Measurements from ENCODE around the gene CARD14. TPM values are rescaled to one million over a fixed set of nuclear protein-coding genes. Genes with fewer than 3 reads are reported as not detected.

CARD14 gene
- total and polyA plus RNA-seq, 2 of the 13 experiments (the other 11 are each of a cell fraction or from before 2014, with no cell fraction given) = 0.11 TPM; not detected in 1

GRCh38 chr17:80129006-80129565 lies 40.7 kb upstream of the CARD14 start:
- FAIRE-seq = no peak
- intact Hi-C loops (cut with micrococcal nuclease; ENCODE audit: unreplicated experiment) (no loop called here), in situ Hi-C loops (cut with HindIII; ENCODE audit: extremely low pct_ligation_motif_present, low pct_unique_long_range_greater_than_20kb) (no loop called here)
- Histone ChIP-seq H3K79me2 (ENCODE audit: insufficient read depth, low read length) (no peaks in the 10 kb centered on the region), H3K36me3 (replicated peaks in 1 of 2; ENCODE audit: control insufficient read depth in 1 of 2, insufficient read depth in 2 of 2, low read length in 2 of 2) (peaks cover 8 to 14% of the 10 kb centered on the region in 2 experiments; a peak in 4 of 5 replicates), H3K27ac (ENCODE audit: extremely low read length, insufficient read depth, low read length) (no peak overlapping the region), H2AFZ (ENCODE audit: low read length) (no peak overlapping the region), H3K4me2 (ENCODE audit: low read depth, low read length) (no peak overlapping the region), H3K4me3 (replicated peaks in 1 of 3; ENCODE audit: insufficient read depth in 1 of 3, low read depth in 2 of 3, low read length in 3 of 3) (no peak overlapping the region), H3K9ac (ENCODE audit: insufficient read depth, low read depth, low read length) (no peak overlapping the region), H4K20me1 (ENCODE audit: insufficient read depth, low read length) (no peaks in the 10 kb centered on the region), H3K4me1 (ENCODE audit: insufficient read depth, low read length) (peaks cover 34% of the 10 kb centered on the region), H3K9me3 (ENCODE audit: low read length) (no peaks in the 10 kb centered on the region), H3K27me3 (ENCODE audit: control insufficient read depth in 1 of 2, insufficient read depth in 2 of 2, low read length in 2 of 2) (no peaks in the 10 kb centered on the region; a peak in 1 of 5 replicates)
- no peak for DNase-seq (ENCODE audit: low spot score)
- ATAC-seq = no peak
- POLR2A ChIA-PET = interaction anchor here (2.9 kb wide), 1 partner anchor 28 kb away, joined by 8 read pairs; the partner anchor contains the start of gene GAA
- 24% methylated on average over 4 of the region's 4 CpGs for WGBS (ENCODE audit: low lambda C conversion rate)
- BruUV-seq (replicated peaks) = no TSS peak
- TF ChIP-seq MEIS1 (CRISPR knock-in tag; IDR thresholded peaks at IDR 0.05; ENCODE audit: borderline replicate concordance) (no peak), NR2C2 (CRISPR knock-in tag; IDR thresholded peaks at IDR 0.05; ENCODE audit: borderline replicate concordance) (no peak), CBX5 (CRISPR knock-in tag; IDR thresholded peaks at IDR 0.05; ENCODE audit: borderline replicate concordance) (no peak), ZNF441 (CRISPR knock-in tag; IDR thresholded peaks at IDR 0.05; ENCODE audit: borderline replicate concordance) (no peak), GABPB1 (CRISPR knock-in tag; IDR thresholded peaks at IDR 0.05) (no peak)
- CTCF ChIA-PET (ENCODE audit: low intra/inter-chr PET ratio, low total read pairs) = no interaction called here

GRCh38 chr17:80130992-80131391 lies 38.8 kb upstream of the CARD14 start:
- peak overlapping the region; percentile 33 for H3K4me2 ChIP-seq (ENCODE audit: low read depth, low read length)
- H3K4me3 ChIP-seq (replicated peaks in 1 of 3; ENCODE audit: insufficient read depth in 1 of 3, low read depth in 2 of 3, low read length in 3 of 3) = no peak overlapping the region
- no TSS peak for BruUV-seq (replicated peaks)
- in situ Hi-C loops (cut with HindIII; ENCODE audit: extremely low pct_ligation_motif_present, low pct_unique_long_range_greater_than_20kb) = no loop called here
- H3K27me3 ChIP-seq (ENCODE audit: control insufficient read depth in 1 of 2, insufficient read depth in 2 of 2, low read length in 2 of 2) = no peaks in the 10 kb centered on the region; a peak in 1 of 5 replicates
- peak; percentile 63 for FAIRE-seq
- peaks cover 16 to 29% of the 10 kb centered on the region in 2 experiments; a peak in 4 of 5 replicates for H3K36me3 ChIP-seq (replicated peaks in 1 of 2; ENCODE audit: control insufficient read depth in 1 of 2, insufficient read depth in 2 of 2, low read length in 2 of 2)
- H3K79me2 ChIP-seq (ENCODE audit: insufficient read depth, low read length) = no peaks in the 10 kb centered on the region
- H3K9ac ChIP-seq (ENCODE audit: insufficient read depth, low read depth, low read length) = no peak overlapping the region
- ChIA-PET CTCF (ENCODE audit: low intra/inter-chr PET ratio, low total read pairs) (no interaction called here), POLR2A (interaction anchor here (0.6 to 2.9 kb wide), 2 partner anchors 29 to 388 kb away, joined by 3 to 8 read pairs; partner anchors contain the start of gene GAA)
- 18% methylated on average over 3 of the region's 3 CpGs for WGBS (ENCODE audit: low lambda C conversion rate)
- H2AFZ ChIP-seq (ENCODE audit: low read length) = no peak overlapping the region
- intact Hi-C loops (cut with micrococcal nuclease; ENCODE audit: unreplicated experiment) = no loop called here
- peaks cover 24% of the 10 kb centered on the region for H3K4me1 ChIP-seq (ENCODE audit: insufficient read depth, low read length)
- no peaks in the 10 kb centered on the region for H4K20me1 ChIP-seq (ENCODE audit: insufficient read depth, low read length)
- ATAC-seq = peak; percentile 61
- no peaks in the 10 kb centered on the region for H3K9me3 ChIP-seq (ENCODE audit: low read length)
- H3K27ac ChIP-seq (ENCODE audit: extremely low read length, insufficient read depth, low read length) = no peak overlapping the region
- peak; percentile 59 for DNase-seq (ENCODE audit: low spot score)
- TF ChIP-seq ELF4 (CRISPR knock-in tag; IDR thresholded peaks at IDR 0.05; ENCODE audit: borderline replicate concordance) (no peak), KDM5A (IDR thresholded peaks at IDR 0.05; ENCODE audit: borderline replicate concordance, low read length) (no peak), HMG20B (CRISPR knock-in tag; conservative IDR thresholded peaks at IDR 0.05) (no peak), TEF (CRISPR knock-in tag; IDR thresholded peaks at IDR 0.05) (no peak), ZNF652 (CRISPR knock-in tag; IDR thresholded peaks at IDR 0.05; ENCODE audit: borderline replicate concordance, low read depth) (no peak), ZNF33A (CRISPR knock-in tag; IDR thresholded peaks at IDR 0.05; ENCODE audit: borderline replicate concordance) (no peak), SPEN (CRISPR knock-in tag; IDR thresholded peaks at IDR 0.05; ENCODE audit: low read depth) (no peak), CENPX (CRISPR knock-in tag; IDR thresholded peaks at IDR 0.05) (no peak), FOSL1 (CRISPR knock-in tag; IDR thresholded peaks at IDR 0.05; ENCODE audit: borderline replicate concordance) (no peak), RBM22 (optimal IDR thresholded peaks at IDR 0.05; ENCODE audit: low read length) (no peak), MTF2 (CRISPR knock-in tag; IDR thresholded peaks at IDR 0.05; ENCODE audit: borderline replicate concordance) (no peak), WIZ (CRISPR knock-in tag; IDR thresholded peaks at IDR 0.05) (no peak), SOX6 (IDR thresholded peaks at IDR 0.05) (no peak), SOX6 (CRISPR knock-in tag; IDR thresholded peaks at IDR 0.05) (peak; percentile 46; the same call in 1 of the 2 replicates), NONO (IDR thresholded peaks at IDR 0.05) (no peak), NONO (CRISPR knock-in tag; conservative IDR thresholded peaks at IDR 0.05) (no peak)
